ENCODE data around the gene ORMDL1.

Gene ORMDL1

GRCh38 chr2:189783927-189784867 is at the start of gene ORMDL1, which contains the start of gene PMS1:
ORMDL1 (minus strand) TSS chr2:189784339; CDS start chr2:189782595, 1,744 bp downstream.
PMS1 (plus strand) TSS chr2:189784450; CDS start chr2:189791810, 7,360 bp downstream.
- peak; percentile 94 for DNase-seq

- no peak for DNase-seq
Measured at GRCh38 chr2:189830510-189830909, 46.4 kb upstream of the ORMDL1 start.

- no peak for DNase-seq
Measured at GRCh38 chr2:189829102-189829833, 45.1 kb upstream of the ORMDL1 start.

DNA sequence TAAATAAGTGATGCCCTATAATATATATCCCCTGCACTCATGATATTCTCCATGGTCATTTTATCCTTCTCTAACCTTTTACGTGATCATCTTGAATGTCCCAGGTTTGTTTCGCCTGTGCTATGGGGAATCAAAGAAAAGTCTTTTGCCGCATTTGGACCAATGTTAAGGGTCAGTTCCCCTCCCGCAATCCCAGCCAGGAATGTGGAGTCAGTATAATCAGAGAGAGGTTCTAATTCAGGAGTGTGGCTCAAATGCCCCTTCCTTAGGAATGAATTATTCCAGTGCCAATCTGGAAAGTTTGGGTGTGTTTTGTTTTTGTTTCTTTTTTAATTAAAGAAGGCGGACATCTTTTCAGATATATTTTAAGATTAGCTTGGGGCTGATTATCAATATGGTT is 41.9 kb upstream of the ORMDL1 start:
- DNase-seq = no peak

GRCh38 chr2:189824694-189825396 is 40.7 kb upstream of the ORMDL1 start:
- no peak for DNase-seq

GRCh38 chr2:189821953-189822748 is 38.0 kb upstream of the ORMDL1 start:
- DNase-seq = no peak

- no peak for DNase-seq
Measured at GRCh38 chr2:189819297-189819704, 35.2 kb upstream of the ORMDL1 start.

DNA sequence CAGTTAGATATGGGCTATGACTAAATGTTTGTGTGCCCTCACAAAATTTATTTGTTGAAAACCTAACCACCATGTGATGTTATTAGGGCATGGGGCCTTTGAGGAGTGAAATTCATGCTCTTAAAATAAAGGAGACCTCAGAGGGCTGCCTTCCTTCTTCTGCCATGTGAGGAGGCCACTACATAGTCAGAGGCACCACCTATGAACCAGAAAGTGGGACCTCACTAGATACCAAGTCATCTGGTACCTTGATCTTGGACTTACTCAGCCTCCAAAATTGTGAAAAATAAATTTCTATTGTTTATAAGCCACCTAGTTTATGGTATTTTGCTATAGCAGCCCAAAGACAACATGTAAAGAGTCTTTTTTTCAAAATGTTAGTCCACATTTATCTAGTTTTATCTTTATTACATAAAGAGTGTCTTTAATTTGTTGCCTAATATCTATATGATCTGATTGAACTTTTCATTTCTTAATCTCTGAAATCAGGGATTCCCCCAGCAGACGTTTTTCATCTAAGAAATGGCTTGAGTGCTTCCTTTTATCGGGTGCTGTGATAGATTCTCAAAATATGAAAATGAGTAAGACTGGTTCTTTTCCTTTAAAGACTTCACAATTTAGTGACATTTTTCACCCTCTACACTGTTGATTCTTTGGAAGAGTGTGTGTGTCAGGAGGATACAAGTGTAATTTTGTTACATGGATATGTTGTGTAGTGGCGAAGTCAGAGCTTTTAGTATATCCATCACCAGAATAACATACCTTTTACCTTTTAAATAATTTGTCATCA is 34.3 kb upstream of the ORMDL1 start:
- no peak for DNase-seq

GRCh38 chr2:189803431-189803830 is 19.3 kb upstream of the ORMDL1 start:
- no peak for DNase-seq

- DNase-seq = no peak
Measured at GRCh38 chr2:189802396-189802912, 18.3 kb upstream of the ORMDL1 start.

GRCh38 chr2:189799531-189799930 is 15.4 kb upstream of the ORMDL1 start:
- DNase-seq = no peak

- no peak for DNase-seq
Measured at GRCh38 chr2:189799030-189799331, 14.8 kb upstream of the ORMDL1 start.

DNA sequence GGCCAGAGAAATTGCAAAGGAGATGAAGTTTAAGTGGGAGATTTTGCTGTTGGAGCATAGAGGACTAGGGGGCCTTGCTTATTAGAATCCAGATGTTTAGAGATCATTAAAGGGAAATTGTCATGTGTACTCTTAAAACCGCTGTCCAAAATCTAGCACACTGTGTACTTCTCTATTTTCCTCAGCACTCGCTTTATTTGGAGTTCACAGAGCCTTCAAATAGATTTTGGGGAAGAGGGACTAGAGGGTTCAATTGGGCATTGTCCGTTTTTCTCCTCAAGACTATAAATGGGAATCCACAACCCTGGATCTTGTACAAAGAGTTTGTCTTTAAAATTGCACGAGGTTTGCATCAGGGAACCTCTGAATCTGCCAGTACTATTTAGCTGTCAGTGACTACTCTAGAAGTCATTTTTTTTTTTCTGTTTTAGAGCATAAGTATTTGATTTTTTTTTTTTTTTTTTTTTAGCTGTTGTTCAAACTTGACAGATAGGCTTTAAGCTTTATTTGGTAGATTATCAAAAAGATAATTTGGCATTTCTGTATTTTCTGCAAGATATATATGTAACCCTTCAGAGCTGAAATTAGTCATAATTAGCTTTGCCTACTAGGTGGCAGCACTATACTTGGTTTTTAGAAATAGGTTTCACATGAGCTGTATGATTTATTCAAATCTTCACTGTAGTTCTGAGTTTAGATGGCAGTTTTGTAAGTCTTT is 14.3 kb upstream of the ORMDL1 start:
- no peak for DNase-seq

DNA sequence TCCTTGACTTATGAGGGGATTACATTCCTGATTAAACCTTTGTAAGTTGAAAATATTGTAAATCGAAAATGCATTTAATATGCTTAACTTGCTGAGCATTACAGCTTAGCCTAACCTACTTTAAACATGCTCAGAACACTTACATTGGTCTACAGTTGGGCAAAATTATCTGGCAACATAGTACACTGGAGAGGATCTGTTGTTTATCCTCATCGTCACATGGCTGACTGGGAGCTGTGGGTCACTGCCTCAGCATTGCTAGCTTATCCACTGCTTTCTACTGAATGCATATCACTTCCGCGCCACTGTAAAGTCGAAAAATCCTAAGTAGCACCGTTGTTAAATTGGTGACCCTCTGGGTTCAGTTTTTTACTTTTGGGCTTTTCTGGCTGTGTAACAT is 13.8 kb upstream of the ORMDL1 start:
- no peak for DNase-seq

DNA sequence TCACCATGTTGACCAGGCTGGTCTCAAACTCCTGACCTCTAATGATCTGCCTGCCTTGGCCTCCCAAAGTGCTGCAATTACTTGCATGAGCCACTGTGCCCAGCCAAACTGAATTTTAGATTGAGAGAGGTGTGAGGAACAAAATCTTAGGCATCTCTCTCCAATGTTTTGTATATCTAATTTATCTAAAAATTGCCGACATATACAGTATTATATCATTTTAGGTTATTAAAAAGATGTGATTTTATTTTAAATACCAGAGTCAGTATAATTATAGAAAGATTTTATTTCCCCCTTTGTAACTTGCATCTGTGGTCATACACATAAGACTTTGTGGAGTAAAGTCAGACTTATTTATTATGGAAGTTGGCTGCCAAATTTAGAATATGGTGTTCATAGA is 10.2 kb upstream of the ORMDL1 start:
- DNase-seq = no peak

DNA sequence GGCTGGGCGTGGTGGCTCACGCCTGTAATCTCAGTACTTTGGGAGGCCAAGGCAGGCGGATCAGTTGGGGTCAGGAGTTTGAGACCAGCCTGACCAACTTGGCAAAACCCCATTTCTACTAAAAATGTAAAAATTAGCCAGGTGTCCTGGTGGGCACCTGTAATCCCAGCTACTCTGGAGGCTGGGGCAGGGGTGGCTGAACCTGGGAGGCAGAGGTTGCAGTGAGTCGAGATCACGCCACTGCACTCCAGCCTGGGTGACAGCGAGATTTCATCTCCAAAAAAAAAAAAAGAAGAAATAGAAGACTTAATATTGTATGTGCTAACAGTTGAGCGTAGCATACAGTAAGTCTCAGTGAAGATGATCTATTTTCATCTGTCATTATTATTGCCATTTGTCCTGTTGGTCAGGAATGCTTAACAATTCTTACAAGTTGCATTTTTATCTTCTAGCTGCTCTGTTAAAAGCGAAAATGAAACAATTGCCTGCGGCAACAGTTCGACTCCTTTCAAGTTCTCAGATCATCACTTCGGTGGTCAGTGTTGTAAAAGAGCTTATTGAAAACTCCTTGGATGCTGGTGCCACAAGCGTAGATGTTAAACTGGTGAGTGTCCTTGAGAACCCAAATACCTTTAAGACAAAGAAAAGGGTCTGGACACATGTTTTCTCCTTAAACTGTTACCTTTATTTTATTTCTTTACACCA is 7.4 kb upstream of the ORMDL1 start:
- no peak for DNase-seq

- DNase-seq = no peak
Measured at GRCh38 chr2:189783451-189783926, 650 bp downstream of the ORMDL1 start.

- DNase-seq = no peak
Measured at GRCh38 chr2:189782221-189782671, 1.9 kb downstream of the ORMDL1 start.

DNA sequence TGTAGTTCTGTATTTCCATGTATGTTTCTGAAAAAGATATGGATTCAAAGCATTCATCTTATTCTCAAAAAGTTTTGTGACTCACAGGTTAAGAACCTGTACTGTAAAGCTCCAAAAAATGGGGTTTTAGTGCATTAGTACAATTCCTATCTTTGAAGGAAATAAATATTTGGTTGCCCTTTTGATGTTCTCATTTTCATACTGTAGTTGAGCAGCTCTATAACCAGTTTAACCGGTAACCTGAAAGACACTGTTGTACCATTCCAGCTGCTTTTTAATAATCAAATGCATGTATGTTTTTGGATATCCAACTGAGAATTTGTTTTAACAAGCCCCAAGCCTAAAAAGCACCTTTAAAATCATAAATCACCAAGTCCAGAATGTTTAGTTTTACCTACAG is 11.9 kb downstream of the ORMDL1 start:
- no peak for DNase-seq

All from stimulated activated CD4-positive, alpha-beta T cell treated with anti-CD3 and anti-CD28 coated beads, Interleukin-4, amount 100 ng/mL, for 1 hour (primary cell).